Neutrophil (primary cell): ENCODE data around the gene NYAP2.

Experiments
- H3K27ac ChIP-seq: fragments of 200-600 bp; sonication (generic); 2 replicates; pipeline ENCODE4 v1.5.1; 2016; ENCODE audit warnings: mild to moderate bottlenecking, moderate library complexity
- H3K27me3 ChIP-seq: fragments of 200-600 bp; sonication (generic); 2 replicates; pipeline ENCODE4 v1.6.0; 2016; ENCODE audit warnings: mild to moderate bottlenecking
- H3K36me3 ChIP-seq: fragments of 200-600 bp; sonication (generic); 2 replicates; pipeline ENCODE4 v1.5.1; 2017
- H3K4me1 ChIP-seq, 2 experiments: fragments of 200-600 bp in 1 of 2; sonication (generic) in 1 of 2; 1 replicate in 1 of 2; 2 replicates in 1 of 2; pipeline versions ENCODE4 v1.5.1 to v1.6.1; 2013 to 2016; ENCODE audit warnings: low read depth in 1 of 2, low read length in 1 of 2, mild to moderate bottlenecking in 1 of 2, moderate library complexity in 1 of 2; ENCODE audit not compliant: control insufficient read depth in 1 of 2, insufficient read depth in 1 of 2
- H3K4me3 ChIP-seq, 2 experiments: fragments of 200-600 bp in 1 of 2; sonication (generic) in 1 of 2; 1 replicate in 1 of 2; 2 replicates in 1 of 2; pipeline ENCODE4 v1.5.1; 2013 to 2016; ENCODE audit warnings: low read depth in 1 of 2, low read length in 1 of 2, mild to moderate bottlenecking in 1 of 2, moderate library complexity in 1 of 2
- H3K9me3 ChIP-seq: fragments of 200-600 bp; sonication (generic); 2 replicates; pipeline ENCODE4 v1.5.1; 2016
- TF ChIP-seq, protein P1 (sequence below): fragments of 200-600 bp; sonication (generic); IDR thresholded peaks from 2 replicates; pipeline ENCODE4 v1.5.1; 2016; ENCODE audit warnings: antibody characterized with exemption

Gene NYAP2

DNA sequence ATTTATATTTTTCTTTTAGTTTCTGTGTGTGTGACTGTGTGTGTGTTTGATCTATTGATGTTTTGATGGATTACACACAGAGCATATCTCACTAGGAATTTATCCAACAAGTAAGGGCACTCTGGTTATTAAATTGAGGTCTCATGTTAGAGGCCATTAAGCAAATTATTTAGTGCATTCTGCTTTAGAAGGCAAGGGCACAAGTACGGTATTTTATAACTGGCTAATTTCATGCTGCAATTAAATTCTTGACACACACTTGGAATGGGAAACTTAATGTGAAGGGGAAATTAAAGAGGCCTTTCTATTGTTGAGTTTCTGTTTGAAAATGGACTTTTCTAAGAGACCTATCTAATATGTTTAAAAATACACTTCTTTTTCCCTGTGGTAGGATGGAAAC is 25.8 kb downstream of the NYAP2 start:
- TF ChIP-seq, protein P1, sequence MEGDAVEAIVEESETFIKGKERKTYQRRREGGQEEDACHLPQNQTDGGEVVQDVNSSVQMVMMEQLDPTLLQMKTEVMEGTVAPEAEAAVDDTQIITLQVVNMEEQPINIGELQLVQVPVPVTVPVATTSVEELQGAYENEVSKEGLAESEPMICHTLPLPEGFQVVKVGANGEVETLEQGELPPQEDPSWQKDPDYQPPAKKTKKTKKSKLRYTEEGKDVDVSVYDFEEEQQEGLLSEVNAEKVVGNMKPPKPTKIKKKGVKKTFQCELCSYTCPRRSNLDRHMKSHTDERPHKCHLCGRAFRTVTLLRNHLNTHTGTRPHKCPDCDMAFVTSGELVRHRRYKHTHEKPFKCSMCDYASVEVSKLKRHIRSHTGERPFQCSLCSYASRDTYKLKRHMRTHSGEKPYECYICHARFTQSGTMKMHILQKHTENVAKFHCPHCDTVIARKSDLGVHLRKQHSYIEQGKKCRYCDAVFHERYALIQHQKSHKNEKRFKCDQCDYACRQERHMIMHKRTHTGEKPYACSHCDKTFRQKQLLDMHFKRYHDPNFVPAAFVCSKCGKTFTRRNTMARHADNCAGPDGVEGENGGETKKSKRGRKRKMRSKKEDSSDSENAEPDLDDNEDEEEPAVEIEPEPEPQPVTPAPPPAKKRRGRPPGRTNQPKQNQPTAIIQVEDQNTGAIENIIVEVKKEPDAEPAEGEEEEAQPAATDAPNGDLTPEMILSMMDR = no peak

DNA sequence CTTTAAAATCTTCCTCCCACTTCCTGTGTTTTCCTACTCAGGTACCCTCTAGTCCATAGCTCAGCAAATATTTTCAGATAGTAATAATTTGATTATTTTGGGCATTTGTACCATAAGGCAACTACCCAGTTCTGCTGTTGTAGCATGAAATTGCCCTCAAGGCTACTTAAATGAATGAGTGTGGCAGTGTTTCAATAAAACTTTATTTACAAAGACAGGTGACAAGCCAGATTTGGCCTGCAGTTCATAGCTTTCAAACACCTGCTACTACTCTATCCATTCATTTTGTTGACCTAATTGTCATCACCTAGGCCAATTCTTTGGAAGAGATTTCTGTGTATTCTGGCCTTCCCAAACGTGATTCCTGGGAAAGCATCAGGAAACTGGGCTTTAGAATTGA is 28.9 kb downstream of the NYAP2 start:
- Histone ChIP-seq H3K27me3 (no peaks in the 10 kb centered on the region), H3K36me3 (no peaks in the 10 kb centered on the region), H3K9me3 (no peaks in the 10 kb centered on the region), H3K27ac (no peak overlapping the region), H3K4me1 (no peaks in the 10 kb centered on the region), H3K4me3 (no peak overlapping the region)
- TF ChIP-seq, protein P1 = no peak

More for the DNA sequence above, 25.8 kb downstream of the NYAP2 start:
- no peaks in the 10 kb centered on the region for H3K9me3 ChIP-seq
- no peak overlapping the region for H3K27ac ChIP-seq
- H3K36me3 ChIP-seq = no peaks in the 10 kb centered on the region
- no peaks in the 10 kb centered on the region for H3K4me1 ChIP-seq
- no peaks in the 10 kb centered on the region for H3K27me3 ChIP-seq
- no peak overlapping the region for H3K4me3 ChIP-seq

- H3K27me3 ChIP-seq = no peaks in the 10 kb centered on the region
- H3K4me1 ChIP-seq = no peaks in the 10 kb centered on the region
- TF ChIP-seq, protein P1 = no peak
- H3K27ac ChIP-seq = no peak overlapping the region
- H3K36me3 ChIP-seq = no peaks in the 10 kb centered on the region
- H3K9me3 ChIP-seq = no peaks in the 10 kb centered on the region
- H3K4me3 ChIP-seq = no peak overlapping the region
Observed at GRCh38 chr2:225429717-225430116, 30.2 kb downstream of the NYAP2 start.

DNA sequence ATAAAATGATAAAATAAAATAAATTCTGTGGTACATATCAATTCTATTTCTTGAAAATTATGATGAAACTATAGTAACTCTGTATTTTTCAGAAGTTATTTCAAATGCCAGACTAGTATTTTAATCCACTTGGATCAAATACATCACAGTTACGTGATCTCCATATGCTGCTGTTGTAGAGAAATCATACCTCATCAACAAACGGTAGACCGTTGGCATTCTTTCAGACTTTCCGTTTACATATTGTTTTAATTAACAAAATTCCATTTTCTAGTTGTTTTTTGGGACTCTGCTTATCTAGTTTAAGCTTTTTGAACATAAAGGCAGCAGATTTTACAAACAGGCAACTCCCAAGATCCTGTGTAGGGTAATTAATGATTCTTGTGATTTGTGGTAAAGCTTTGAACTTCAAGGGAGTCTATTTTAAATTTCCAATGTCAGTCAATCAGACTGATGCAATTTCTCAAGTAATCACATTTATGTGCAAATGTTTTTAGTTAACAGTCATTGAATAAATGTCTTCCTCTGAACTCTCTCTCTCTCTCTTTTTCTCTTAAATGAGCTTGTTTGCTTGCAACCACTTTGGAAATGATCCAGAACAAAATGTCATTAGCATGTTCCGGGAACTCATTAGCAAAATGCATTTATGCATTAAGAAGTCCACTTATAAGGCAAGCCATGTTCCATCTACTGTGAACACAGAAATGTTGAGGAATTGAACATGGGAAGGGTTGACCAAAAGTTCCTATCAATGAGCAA is 31.8 kb downstream of the NYAP2 start:
- H3K4me3 ChIP-seq = no peak overlapping the region
- H3K27ac ChIP-seq = no peak overlapping the region
- H3K27me3 ChIP-seq = no peaks in the 10 kb centered on the region
- no peaks in the 10 kb centered on the region for H3K9me3 ChIP-seq
- H3K36me3 ChIP-seq = no peaks in the 10 kb centered on the region
- H3K4me1 ChIP-seq = no peaks in the 10 kb centered on the region
- TF ChIP-seq, protein P1 = no peak

DNA sequence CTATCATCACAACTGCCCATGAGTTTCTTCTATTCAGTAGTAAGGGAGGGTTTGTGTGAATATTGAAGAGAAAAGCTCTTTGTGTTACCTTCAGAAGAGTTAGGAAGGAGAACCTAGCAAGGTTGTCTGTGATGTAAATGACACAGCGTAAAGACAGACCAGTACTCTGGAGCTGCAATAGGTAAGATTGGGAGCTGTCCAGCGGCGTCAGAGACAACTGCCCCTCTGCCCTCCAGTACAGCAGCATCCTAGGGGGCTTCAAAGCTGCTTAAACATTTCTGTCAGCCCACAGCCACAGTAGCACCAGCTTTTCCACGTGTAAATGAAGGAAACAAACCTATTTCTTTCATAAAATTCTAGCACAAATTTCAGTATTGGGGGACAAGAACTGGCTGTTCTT is 34.5 kb downstream of the NYAP2 start:
- Histone ChIP-seq H3K4me3 (no peak overlapping the region), H3K27me3 (no peaks in the 10 kb centered on the region), H3K36me3 (no peaks in the 10 kb centered on the region), H3K27ac (no peak overlapping the region), H3K4me1 (no peaks in the 10 kb centered on the region), H3K9me3 (no peaks in the 10 kb centered on the region)
- TF ChIP-seq, protein P1 = no peak
